GM21786 (cell line): ENCODE data around the gene MYCBP.
"Not testable (repeated sequence)": the region's sequence is repeated elsewhere in the genome, so short reads cannot be mapped to it uniquely, and the experiment has no call there.

ENCODE experiments used
- ATAC-seq: cut with Tn5 transposase; IDR thresholded peaks from one replicate; pipeline ENCODE4 v1.9.1; 2021; ENCODE audit not compliant: unreplicated experiment

MYCBP gene, protein sequence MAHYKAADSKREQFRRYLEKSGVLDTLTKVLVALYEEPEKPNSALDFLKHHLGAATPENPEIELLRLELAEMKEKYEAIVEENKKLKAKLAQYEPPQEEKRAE

DNA sequence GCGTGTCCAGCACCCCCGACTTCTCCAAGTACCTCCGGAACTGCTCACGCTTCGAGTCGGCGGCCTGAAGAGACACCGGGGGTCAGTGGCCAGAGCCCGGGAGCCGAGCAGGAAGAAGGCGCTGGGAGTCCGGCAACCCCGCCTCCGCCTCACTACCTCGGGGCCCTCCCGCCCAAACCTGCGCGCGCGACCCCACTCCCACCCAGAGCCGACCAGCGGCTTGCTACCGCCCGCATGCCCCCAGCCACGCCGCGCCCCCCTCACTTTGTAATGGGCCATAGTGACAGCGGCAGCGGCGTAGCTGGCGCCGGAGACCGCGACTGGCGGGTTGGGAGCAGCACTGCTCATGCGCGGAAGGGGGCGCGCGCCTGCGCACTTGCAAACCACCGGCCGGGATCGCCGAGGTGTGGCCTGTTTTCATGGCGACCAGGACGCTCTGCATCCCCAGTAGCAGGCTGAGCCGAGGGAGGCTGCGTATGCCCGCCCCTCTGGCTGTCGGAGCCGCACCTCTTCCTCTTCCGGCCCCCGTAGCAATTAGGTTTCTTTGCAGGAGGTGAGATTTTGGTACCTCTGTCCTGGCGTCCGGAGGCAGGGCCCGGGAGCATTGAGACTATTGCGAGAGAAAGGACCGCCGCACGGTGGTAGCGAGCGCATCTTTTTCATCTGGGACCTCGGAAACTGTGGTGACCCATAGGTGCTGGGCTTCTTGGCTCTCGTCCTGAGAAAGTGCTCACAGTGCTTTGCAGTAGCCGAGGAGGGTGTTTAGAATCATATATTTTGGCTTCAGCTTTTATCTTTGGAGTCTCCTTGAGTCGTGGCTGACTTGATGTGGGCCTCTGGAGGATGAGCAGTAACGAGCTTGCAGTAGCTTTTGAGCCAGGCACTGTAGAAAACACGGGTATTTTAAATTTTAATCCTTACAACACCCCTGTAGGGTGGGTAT lies at the start of gene MYCBP:
Gene MYCBP (minus strand): TSS at position 322 of the 943 bp plus-strand sequence. CDS start 43 bp downstream, at position 279.
- ATAC-seq = peak; percentile 97

DNA sequence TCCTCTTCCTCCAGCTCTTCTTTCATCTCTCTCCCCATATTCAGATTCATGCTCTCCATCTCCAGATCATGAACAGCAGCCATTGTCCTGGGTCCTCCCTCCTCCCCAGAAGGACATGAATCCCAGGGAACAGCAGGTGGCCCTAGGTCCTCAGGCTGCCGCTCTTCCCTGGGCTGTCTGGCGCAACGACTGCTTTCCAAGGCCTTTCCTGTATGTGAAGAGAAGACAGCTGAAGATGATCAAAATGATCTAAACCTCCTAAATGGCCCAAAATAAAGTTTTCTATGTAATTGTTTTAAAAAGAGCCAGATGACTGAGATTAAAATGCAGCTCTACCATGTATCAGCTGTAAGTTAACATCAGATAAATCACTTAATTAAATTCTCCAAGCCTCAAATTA lies 46.0 kb upstream of the MYCBP start:
- no peak for ATAC-seq

DNA sequence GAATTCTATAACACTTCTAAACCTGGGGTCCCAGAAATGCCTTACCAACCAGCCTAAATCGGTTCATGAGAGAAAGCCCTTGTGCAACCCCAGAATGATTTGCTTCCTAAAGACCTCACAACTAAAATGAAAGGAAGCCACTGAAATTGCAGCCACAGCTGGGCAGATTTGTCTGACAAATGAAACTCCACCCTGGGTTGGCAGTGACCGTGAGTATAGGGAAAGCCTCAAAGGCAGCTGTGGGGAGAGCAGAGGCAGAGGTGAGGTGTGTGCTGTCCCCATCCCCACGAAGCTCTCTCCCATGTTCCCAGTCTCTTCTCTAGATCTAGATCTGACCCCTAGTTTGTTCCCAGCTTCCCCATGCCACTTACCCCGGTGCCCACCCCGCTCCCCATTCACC lies 45.4 kb upstream of the MYCBP start:
- ATAC-seq = no peak

DNA sequence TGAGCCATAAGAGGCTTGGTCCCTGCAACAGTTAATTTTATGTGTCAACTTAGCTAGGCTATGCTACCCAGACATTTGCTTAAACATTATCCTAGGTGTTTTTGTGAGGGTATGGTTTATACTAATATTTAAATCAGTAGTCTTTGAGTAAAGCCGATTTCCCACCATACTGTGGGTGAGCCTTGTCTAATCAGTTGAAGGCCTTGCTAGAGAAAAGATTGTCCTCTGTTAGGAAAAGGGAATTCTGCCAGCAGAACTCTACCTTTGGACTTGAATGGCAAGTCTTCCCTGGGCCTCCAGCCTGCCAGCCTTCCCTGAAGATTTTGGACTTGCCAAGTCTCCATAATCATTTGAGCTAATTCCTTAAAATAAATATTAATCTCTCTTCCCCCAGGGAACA lies 44.6 kb upstream of the MYCBP start:
- no peak for ATAC-seq

DNA sequence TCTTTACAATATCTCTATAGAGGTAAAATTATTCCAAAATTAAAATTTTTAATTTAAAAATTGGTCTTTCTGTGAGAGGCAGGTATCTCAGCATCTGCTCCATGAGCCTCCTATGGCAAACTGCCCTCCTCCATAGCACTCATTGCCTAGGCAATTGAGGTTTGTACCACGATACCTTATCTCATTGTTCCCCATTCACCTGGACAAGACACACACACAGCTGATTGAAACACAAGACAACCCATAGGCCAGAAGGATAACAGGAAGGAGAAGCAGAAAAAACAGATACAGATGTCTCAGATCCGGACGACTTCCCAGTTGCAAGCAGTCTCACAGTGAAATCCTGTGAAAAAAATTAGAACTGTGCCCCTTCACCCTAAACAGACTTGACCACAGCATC lies 44.2 kb upstream of the MYCBP start:
- no peak for ATAC-seq

DNA sequence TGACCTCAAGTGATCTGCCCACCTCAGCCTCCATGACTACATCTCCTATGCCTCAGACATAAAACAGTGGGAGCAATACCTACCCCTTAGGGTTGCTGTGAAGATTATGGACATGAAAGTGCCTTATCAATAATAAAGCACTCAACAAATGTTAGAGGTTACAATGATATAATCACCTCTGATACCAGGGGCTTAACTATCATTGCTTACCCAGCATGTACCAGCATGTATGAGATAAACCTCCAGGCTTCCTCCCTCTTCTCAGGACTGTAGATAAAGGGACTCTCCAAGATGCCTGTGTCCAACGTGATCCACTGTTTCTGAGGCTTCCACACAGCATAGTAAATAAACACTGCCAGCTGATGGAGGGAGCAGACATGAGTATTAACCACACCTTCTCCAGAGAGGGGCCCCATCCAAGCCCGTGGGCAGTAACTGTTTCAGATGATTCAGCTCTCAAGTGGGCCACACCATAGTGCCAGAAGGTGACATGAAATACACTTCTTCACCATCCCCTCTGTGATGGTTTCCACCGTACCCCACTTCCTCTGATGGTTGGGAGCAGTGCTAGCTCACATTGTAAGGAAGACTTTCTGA lies 42.3 kb upstream of the MYCBP start:
- no peak for ATAC-seq

DNA sequence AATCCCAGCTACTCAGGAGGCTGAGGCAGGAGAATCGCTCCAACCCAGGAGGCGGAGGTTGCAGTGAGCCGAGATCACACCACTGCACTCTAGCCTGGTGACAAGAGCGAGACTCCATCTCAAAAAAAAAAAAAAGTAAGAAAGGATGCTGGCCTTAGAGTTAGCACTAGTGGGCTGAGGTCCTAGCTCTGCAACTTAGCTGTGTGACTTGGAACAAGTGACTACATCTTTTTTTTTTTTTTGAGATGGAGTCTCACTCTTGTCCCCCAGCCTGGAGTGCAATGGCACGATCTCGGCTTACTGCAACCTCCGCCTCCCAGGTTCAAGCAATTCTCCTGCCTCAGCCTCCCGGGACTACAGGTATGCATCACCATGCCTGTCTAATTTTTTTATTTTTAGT lies 41.8 kb upstream of the MYCBP start:
- ATAC-seq = not testable (repeated sequence)

DNA sequence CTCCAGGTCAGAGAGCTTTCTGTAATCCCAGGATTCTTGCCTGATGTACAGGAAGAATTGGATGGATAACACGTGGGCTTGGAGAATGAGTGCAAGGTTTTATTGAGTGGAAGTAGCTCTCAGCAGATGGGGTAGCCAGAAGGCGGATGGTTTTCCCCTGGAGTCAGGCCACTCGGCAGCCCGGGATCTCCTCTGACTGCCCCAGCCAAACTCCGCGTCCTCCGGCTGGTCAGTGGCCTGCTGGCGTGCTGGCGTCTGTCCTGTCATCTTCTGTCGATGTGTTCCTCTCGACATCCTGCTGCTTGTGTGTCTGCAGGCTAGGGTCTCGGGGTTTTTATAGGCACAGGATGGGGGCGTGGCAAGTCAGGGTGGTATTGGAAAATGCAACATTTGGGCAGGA lies 35.7 kb upstream of the MYCBP start:
- ATAC-seq = no peak

DNA sequence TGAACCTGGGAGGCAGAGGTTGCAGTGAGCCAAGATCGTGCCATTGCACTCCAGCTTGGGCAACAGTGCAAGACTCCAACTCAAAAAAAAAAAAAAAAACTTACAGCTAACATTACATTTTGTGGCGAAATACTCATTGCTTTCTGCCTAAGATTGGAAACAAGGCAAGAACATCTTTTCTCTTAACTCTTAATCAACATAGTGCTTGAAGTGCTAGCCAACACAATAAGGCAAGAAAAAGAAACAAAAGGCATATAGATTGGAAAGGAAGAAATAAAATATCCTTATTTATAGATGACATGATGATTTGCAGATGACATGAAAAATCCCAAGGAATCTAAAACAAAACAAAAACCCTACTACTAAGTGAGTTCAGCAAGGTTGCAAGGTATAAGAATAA lies 32.8 kb upstream of the MYCBP start:
- ATAC-seq = no peak

DNA sequence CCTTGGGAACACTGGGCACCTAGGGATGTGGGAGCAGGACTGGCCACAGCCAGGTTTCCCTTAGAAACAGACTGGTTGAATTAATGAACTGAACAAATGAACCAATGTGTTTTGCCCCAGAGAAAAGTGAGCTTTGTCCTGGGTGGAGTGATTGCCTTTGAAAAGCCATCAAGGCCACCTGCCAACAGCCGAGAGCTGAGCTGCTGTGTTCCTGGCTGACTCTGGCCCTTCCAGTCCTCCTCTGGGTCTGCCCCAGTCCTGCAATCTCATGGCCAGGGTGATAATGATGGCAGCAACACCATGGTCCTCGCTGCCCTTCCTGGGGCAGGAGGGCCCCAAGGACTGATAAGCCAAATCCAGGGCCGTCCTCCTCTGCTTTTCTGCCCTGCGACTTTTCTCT lies 26.4 kb upstream of the MYCBP start:
- ATAC-seq = no peak

DNA sequence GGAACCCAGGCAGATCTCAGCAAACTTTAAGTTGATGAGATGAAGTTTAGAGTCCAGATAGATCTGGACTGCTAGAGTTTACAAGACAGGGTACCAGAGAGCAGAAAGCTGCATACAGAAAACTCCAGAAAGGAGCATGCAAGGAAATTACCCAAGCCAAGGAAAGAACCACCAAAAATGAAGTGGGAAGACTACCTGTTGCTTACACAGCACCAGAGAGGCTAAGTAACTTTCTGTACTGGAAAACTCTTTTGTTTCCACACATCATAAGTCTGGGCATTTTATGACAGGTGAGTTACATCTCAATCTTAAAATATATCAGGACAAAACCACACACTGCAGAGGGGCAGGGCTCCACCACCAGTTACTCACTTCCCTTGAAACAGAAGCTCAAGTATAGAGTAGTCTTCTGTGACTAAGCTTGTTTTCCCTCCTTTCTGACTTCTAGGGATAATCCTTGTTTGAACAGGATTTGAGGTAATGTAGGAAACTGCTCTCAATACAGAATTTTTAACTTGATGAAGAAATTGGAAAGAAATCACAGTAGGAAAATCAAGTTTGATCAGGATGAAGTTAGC lies 25.6 kb upstream of the MYCBP start:
- ATAC-seq = no peak

DNA sequence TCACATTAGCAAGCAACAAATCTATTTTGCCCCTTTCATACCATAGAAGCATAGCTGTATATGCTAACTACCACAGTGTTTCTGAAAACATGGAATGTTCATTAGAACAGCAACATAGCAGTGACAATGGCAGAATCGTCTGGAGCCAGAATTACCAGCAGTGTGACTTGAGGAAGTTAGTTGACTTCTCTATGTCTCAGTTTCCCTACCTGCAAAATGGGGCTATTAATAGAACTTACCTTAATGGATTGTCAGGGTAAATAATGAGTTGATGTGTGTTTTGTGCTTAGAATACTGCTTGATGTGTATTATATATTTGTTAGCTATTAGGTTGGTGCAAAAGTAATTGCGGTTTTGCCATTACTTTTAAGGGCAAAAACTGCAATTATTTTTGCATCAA lies 23.0 kb upstream of the MYCBP start:
- ATAC-seq = no peak

DNA sequence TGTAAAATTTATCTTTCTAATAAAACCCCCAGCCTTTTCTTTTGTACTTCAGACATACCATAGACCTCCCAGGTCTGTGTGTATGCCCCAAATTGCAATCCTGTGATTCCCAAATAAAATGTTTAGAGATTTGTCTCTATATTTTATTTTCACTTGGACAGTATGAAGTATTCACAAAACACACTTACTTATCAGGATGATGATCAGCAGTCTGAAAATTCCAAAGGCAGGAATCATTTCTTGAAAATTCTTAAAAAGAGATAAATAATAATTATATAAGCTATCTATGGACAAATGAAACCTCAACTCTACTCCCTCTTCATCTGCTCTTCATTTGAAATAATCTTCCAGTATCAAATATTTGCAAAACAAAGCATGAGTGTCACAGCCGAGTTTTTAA lies 19.8 kb upstream of the MYCBP start:
- ATAC-seq = no peak

DNA sequence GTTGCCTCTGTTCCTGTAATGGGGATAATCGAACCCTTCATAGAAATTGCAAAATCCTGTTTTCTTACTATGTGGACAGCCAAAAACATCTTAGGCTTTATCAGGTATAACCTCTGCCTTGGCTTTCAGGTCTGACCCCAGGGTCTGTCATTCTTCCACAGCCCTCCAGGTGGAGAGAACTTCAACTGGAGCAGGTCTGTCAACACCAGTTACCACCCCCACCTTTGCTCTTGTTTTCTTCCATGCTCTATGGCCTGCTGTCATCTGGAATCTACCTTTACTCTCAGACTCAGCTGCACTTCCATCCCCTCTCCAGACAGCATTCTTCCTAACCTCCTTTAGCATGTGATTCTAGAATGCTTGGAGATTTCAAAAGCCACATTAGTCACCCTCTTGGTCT lies 18.6 kb upstream of the MYCBP start:
- no peak for ATAC-seq

DNA sequence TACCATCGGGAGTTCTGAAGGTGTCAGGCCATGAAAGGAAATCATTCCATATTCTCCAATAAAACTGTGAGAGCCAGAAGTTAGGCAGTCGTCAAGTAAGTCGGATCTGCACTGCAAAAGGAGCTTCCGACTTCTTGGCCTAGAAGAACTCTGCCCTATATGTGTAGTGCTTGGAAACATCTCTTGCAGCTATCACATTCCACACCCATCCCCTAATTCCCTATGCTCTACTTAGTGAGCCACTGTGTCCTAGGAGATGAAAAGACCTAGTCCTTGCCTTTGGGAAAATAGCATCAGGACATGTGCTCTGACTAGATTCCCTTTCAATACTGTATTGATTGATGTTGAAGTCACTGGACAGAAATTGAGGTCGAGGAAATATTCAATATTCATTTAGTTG lies 16.4 kb upstream of the MYCBP start:
- ATAC-seq = no peak

DNA sequence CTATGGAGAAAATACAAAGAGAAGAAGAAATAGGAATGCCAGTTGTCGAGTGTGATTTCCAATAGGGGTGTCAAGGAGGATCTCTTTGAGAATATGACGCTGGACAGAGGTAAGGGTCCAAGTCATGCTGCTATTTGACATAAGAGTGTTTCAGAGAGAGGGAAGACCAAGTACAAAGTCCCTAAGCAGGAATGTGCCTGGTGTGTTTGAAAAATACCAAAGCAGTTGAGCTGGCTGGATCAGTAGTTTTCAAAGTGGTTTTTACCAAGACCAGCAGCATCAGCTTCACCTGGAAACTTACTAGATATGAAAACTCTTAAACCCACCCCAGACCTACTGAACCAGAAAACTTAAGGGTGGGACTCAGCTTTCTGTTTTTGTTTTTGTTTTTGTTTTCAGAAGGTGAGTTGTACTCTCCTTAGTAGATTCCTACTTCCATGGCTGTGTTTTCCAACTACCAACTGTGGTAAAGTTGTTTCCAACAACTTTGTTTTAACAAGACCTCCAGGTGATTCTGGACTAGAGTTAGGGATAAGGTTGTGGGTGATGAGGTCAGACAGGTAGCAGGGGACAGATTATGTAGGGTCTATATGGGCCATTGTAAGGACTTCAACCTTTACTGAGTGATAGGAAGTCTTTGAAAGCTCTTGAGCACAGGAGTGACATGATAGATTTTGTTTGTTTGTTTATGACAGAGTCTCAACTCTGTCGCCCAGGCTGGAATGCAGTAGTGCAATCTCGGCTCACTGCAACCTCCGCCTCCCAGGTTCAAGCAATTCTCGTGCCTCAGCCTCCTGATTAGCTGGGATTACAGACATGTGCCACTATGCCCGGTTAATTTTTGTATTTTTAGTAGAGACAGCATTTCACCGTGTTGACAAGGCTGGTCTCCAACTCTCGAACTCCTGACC lies 15.5 kb upstream of the MYCBP start:
- no peak for ATAC-seq

DNA sequence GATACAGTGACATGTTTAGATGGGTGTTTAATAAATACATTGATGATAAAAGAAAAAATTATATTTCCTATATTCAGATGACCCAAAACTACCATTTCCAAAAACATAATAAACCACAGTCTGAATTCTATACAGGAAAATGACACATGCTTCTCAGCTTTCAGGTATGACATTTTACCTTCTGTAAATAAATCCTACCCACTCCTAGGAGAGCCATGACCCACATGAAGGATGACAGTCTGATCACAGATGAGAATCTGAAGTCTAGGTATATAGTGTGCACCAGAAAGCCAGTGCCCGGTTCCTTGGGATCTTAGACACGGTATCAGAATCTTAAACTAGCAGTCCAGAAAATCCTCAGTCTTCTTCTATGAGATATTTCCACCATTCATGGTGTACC lies 11.9 kb upstream of the MYCBP start:
- ATAC-seq = no peak

DNA sequence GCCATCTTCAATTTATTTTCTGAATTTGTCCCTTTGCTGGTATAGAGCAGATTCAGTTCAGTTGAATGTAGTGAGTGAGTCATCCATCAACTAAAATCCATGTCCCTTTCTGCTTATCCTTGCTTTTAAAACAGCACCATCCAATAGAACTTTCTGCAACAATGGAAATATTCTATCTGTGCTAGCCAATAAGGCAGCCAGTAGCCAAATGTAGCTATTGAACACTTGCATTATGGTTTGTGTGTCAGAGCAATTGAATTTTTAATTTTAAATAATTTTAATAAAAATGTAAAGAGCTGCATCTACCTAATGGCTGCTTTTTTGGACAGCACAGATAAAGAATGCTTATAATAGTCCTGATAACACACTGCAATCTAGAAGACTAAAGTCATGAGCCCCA lies 8.3 kb upstream of the MYCBP start, which contains the start of gene GJA9:
Gene GJA9 (minus strand): TSS at position 101 of the 400 bp plus-strand sequence. CDS start 5,489 bp downstream, outside the sequence.
- no peak for ATAC-seq

DNA sequence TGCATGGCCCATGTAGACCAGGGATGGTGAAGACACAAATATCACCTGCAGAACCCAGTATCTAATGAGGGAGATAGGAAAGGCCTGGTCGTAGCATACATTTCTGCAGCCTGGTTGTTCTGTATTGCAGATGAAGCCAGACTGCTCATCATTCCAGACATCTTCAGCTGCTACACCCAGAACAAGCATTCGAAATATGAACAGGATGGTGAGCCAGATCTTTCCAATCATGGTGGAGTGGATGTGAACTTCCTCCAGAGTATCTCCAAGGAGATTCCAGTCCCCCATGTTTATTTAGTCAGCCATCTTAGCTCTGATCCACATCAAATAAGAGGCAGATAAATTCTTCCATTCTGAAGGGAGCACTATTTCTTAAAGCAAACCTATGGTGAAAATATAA lies 2.7 kb upstream of the MYCBP start:
- ATAC-seq = no peak

DNA sequence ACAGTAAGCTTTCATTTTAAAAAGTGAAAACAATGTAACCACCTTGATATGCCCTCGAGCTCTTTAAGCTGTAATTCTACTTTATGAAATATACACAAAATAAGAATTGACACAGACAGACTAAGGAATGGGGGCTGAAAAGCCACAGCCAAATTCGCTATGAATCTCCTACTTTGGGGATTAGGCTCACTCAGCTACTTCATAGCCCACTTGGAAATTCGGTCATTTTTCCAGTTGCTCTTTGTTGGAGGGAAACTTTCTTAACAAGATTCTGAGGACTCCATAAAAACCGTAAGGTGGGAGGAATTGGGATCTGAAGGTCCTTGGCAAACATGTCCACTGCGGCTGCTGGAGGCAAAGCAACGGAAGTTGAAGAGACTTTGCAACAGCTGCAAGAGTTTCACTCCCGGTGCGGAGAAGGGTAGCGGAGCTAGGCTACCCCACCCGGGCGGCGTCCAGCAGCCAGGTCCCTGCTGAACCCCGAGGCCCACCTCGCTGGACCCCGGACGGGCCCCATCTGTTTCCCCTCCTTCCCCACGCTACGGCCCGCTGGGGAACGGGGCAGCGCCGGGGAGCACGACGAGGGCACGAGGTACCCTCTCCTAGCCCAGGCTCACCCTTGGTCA lies 634 bp downstream of the MYCBP start:
- ATAC-seq = peak; percentile 21
